Upper lobe of left lung (tissue), 4 donors: Measurements from ENCODE around the gene ERICH4.

Experiments
- CTCF ChIP-seq, 6 experiments: fragments of 450-650 bp in 4 of 6; fragments of 200-600 bp in 2 of 6; sonication (generic) in 2 of 6; IDR thresholded peaks; one replicate each; pipeline ENCODE4 v1.5.1; 2016 to 2019; ENCODE audit warnings: antibody characterized with exemption in 6 of 6
- POLR2A ChIP-seq, 4 donors: fragments of 450-650 bp; IDR thresholded peaks; one replicate each; pipeline ENCODE4 v1.5.1; 2016 to 2017; ENCODE audit warnings: antibody characterized with exemption in 4 of 4, mild to moderate bottlenecking in 2 of 4

GRCh38 chr19:41434450-41434849 lies 8.5 kb upstream of the ERICH4 start:
- TF ChIP-seq CTCF (IDR thresholded peaks at IDR 0.05) = no peak
- no peak for TF ChIP-seq POLR2A (IDR thresholded peaks at IDR 0.05)
